GM12874 (cell line): ENCODE measurements around the gene EFCAB11.

ENCODE experiments used
- CTCF ChIP-seq: IDR thresholded peaks from 2 replicates; pipeline ENCODE4 v1.5.1; 2011; ENCODE audit warnings: low read depth, mild to moderate bottlenecking, control low read depth, low read length, moderate library complexity; ENCODE audit not compliant: insufficient read depth

Gene EFCAB11

GRCh38 chr14:89957376-89957775 lies 2.8 kb upstream of the EFCAB11 start:
- no peak for TF ChIP-seq CTCF

DNA sequence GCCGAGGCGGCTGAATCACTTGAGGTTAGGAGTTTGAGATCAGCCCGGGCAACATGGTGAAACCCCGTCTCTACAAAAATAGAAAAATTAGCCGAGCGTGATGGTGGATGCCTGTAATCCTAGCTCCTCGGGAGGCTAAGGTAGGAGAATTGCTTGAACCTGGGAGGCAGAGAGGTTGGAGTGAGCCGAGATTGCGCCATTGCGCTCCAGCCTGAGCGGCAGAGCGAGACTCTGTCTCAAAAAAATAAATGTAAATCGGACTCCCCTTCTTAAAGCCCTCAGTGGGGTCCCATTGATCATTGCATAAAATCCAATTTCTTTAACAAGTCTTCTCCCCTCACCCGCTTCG lies 2.1 kb upstream of the EFCAB11 start:
- TF ChIP-seq CTCF, result no peak

GRCh38 chr14:89955745-89956660 lies 1.5 kb upstream of the EFCAB11 start, which contains the start of gene TDP1:
Gene TDP1, plus strand, starts transcription at chr14:89955927. Its CDS starts 7,188 bp downstream, at chr14:89963115.
- TF ChIP-seq CTCF, result peak; percentile 40

DNA sequence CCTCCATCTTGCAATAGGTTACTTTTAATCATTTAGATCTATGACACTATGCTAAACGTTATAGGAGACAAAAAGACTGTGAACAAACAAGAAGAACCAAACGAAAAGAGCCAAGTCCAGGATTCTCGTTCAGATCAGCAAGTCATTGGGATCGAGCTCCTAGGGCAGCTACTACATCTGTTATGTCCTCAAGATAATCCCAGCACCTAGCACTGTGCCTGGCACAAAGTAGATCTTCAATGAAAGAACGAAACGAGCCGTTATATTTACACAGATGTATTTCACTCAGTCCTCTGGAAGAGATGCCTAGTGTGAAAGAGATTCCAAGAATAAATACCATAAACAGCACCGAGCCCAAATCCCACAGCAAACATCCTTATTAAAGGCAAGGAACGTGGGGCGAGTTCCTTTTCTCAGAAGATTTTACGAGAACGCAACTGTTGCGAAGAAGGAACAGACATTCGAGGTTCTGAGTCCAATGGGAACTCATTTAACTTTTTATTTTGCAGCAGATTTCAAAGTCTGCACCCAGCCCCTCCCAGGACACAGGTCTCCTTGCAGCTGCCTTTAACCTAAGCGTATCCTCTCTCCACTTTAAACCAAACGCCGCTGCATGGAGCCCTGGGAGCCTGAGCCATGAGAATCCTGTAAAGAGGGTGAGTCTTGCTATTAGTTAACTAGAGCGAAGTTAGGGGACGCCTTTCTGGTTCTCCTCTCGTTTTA lies 653 bp upstream of the EFCAB11 start:
- no peak for TF ChIP-seq CTCF

GRCh38 chr14:89953602-89954001 lies 928 bp downstream of the EFCAB11 start:
- no peak for TF ChIP-seq CTCF

- TF ChIP-seq CTCF, result no peak
Measured at GRCh38 chr14:89952576-89952975, 2.0 kb downstream of the EFCAB11 start.

- no peak for TF ChIP-seq CTCF
Measured at GRCh38 chr14:89947344-89947743, 7.2 kb downstream of the EFCAB11 start.
